ENCODE measurements around the gene FAM53B.

The FAM53B gene

DNA sequence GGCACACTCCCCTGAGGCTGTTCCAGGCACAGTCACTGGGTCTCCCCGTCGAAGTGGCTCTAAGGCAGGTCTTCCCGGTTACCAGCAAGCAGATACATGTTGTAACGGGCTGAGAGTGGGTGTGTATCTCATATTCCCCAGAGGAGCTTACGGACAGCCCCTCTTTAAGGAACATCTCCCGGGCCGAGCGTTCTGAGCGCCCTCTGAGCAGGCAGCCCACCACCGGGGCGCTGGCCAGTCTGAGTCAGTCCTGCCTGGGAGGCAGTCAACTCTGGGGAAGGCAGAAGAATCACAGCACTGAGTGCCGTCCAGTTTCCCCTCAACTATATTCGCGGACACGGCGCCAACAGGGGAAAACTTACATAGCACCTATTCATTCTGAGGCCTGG lies 165.2 kb downstream of the FAM53B start:
- TF ChIP-seq, protein P1, sequence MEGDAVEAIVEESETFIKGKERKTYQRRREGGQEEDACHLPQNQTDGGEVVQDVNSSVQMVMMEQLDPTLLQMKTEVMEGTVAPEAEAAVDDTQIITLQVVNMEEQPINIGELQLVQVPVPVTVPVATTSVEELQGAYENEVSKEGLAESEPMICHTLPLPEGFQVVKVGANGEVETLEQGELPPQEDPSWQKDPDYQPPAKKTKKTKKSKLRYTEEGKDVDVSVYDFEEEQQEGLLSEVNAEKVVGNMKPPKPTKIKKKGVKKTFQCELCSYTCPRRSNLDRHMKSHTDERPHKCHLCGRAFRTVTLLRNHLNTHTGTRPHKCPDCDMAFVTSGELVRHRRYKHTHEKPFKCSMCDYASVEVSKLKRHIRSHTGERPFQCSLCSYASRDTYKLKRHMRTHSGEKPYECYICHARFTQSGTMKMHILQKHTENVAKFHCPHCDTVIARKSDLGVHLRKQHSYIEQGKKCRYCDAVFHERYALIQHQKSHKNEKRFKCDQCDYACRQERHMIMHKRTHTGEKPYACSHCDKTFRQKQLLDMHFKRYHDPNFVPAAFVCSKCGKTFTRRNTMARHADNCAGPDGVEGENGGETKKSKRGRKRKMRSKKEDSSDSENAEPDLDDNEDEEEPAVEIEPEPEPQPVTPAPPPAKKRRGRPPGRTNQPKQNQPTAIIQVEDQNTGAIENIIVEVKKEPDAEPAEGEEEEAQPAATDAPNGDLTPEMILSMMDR (IDR thresholded peaks at IDR 0.05): no peak

DNA sequence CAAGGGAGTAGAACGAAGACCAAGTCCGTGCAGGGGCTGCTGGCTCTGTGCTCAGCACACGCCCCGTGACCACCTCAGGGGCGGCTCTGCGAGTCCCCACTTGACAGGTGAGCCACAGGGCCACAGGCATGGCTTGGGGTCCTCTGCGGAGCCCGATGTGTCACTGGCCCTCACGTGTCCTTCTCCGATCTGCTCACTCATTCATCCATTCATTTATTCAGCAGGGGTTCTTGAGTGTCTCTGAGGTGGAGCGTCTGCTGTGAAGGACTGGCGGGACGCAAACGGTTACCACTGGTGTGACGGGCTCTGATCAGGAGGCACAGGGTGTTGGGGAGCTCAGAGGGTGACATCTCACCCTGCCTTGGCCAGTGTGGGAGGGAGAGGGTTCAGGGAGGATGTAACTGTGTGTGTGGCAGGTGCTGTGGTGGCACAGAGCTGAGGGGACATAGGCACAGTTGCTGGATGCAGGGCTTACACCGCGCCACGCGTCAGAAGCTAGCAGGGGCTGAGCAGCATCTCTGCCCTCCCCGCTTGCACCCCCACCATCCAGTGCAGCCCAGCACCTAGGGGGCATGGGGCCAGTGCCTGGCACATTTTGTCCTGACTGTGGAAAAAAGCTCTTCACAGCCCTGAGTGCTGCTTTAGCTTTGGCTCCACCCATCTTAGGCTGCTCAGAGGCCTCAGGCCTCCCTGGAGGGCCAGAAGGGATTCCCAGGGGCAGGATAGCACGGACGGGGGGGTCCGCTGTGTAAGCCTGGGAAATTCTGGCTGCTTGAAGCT lies 165.8 kb downstream of the FAM53B start:
- TF ChIP-seq, protein P1 (IDR thresholded peaks at IDR 0.05): no peak

DNA sequence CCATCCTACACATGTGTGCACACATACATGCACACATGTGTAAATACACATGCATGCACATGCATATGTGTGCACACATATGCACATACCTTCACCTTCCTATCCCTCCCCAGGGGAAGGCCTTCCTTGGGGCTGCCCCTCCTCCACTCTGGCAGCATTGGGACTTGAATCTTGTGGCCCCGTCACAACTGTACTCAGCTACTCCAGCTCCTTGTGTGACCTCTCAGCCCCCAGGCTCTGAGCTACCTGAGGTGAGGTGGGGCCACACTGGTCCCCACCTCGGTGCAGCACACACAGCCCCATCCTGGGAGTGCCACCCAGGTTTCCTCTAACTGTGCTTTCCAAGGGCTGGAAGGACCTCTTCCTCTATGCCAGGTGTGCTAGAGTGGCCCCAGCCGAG lies 166.5 kb downstream of the FAM53B start:
- TF ChIP-seq, protein P1 (IDR thresholded peaks at IDR 0.05): no peak

DNA sequence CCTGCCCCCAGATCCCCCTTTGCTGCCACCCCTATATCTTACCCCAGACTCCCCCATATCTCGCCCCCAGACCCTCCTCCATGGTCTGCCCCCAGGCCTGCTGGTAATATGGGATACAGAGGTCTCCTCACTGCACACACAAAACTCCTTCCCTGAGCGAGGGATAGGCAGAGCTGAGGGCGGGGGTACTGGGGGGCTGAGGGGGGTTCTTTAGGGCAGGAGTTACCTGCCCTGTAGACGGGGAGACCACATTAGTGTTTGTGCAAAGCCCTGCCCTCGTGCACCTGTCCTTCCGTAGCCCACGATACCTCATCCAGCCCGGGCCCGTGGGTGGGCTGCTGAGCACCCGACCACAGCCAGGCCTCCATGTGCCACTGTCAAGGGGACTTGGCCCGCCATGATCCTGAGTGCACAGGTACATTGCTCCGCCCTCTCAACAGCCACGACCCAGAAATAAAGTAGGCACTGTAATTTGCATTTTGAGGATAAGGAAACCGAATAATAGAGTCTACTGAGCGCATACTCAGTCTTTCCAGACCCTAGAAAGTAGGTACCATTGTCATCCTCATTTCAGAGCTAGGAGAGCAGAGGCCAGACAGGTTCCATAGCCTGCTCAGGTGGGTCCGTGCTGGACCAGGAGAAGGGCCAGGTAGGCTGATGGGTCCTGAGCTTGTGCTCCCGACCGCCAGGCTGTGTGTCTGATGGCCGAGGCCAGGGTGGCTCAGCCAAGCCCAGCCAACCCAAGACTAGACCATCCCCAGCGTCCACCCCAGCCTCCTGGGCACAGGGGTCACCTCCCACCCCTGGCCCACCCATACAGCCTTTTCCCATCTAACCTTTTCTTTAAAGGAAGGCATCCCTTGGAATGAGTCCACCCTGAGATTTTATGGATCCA lies 167.4 kb downstream of the FAM53B start:
- TF ChIP-seq, protein P1 (IDR thresholded peaks at IDR 0.05): no peak

DNA sequence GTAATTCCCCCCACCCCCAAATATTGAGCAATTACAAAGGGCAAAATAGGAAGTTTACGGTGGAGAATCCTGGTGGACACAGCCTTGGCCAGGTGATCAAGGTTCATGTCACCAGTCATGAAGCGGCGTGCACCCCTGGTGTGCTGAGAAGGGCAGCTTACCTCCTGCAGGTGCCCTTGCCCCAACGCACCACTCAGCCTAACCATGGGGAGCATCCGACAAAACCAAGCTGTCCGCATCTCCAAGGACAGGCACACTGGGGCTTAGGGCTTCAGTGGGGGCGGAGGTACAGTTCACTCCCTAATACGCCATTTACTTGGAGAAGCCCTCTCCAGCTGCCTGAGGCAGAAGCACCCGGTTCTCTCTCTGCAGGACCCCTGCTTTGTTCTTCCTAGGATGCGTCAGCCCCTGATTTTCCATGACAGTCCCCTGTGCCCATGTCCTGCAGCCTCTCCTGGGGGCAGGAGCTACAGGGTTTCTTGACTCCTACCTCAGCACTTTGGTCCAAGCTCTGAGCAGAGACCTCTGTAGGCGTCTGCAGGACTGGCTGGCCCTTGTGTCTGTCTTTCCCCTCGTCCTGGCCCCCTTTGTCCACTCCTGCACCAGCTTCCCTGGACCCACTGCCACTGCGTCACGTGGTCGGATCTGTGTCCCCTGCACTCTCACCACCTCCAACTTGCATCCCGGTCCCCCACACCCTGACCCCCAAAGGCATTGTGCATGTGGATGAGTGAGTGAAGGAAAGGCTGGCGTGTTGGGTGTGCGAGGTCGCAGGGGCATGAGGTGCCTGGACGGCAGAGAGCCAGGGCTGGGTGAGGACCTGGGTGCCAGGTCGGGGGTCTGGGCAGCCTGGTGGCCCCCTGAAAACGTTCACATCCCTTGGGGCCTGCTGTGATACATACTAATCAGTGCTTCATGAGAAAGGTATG lies 168.8 kb downstream of the FAM53B start:
- TF ChIP-seq, protein P1 (IDR thresholded peaks at IDR 0.05): no peak

DNA sequence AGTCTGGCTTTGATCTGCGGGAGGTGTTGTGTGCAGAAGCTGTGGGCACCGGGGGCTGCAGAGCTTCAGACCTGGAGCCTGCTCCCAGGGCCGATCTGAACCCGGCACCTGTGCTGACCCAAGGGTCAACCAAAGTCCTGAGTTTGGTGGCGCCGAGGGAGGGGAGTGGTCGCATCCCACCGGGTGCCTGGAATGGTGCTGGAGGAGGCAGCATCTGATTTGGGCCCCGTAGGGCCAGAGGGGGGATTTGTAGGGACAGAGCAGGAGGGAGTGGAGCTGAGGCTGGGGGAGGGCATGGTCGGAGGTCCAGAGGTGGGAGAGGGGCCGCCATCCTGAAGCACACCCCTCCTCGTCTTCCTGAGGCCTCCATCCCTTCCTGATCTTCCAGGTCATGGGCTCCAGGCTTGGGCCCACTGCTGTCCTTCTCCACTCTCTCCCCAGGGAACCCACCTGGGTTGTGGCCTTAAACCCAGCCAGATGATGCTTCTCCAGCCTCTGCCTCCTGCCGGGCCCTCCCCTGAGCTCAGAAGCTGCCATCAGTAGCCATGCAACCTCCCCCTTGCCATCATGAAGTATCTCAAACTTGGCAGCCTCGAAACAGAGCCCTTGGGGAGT lies 169.6 kb downstream of the FAM53B start:
- TF ChIP-seq, protein P1 (IDR thresholded peaks at IDR 0.05): no peak
